ENCODE results near the gene RARA. TPM values are rescaled to one million over a fixed set of nuclear protein-coding genes. Genes with fewer than 3 reads are reported as not detected.
A peak's percentile ranks its signal among the peaks of the same experiment; 100 is the strongest.

RARA gene
- total and polyA plus RNA-seq, 2 of the 4 experiments (the other 2 are of a cell fraction): 9.0 to 12.7 TPM

DNA sequence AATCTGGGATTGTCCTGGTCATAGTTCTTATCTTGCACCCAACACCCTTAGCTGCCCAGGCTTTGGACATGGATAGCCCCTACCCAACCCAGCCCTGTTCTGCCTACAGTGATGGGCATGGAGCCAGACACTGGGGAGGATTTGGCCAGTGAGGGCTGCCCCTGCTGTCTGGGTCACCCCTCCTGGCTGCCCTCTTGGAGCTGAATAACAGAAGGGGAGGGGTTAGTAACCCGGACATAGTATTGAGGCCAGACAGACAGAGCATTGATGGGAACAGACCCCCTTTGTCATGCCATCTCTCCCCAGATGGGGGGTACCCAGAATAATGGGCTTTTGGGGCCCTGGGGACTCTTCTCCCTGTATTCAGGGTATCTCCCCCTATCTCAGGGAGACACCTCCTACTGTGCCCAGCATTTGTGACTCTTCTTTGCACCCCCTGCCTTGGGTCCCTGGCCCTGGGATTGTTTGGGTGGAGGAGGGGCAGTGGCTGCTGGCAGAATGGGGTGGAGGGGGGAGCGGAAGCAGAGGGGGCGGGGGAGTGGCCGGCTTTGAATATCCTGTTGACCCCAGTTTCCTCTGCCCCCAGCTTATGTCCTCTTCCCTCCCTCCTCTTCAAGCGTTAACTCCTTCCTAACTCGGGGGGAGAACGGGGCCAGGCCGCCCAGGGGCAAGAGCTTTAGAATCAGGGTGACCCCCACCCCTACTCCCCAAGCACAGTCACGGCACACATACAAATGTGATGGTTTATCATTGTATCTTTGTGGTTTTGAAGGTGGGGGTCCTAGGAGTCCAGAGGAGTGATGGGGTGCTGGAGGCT, 38.5 kb downstream of the RARA start:
- CTCF ChIA-PET: no interaction called here
- dilution Hi-C loops (cut with HindIII; ENCODE audit: low sequenced_read_pairs, unreplicated experiment): no loop called here

More for the DNA sequence above, 38.5 kb downstream of the RARA start:
- Histone ChIP-seq H4K8ac (ENCODE audit: low read depth in 2 of 2, low read length in 2 of 2) (peak overlapping the region in 1 of 2 experiments; percentile 52; a peak in 1 of 4 replicates), H2BK120ac (ENCODE audit: low read depth, low read length) (no peak overlapping the region), H2AK9ac (replicated peaks; ENCODE audit: low read depth, low read length, poor library complexity) (peak overlapping the region; percentile 60), H3K79me1 (ENCODE audit: low read depth in 1 of 2, low read length in 2 of 2) (peaks cover 59 to 95% of the 10 kb centered on the region in 2 experiments), H3K18ac (ENCODE audit: low read depth, low read length) (no peak overlapping the region), H3K56ac (ENCODE audit: extremely low read depth, insufficient read depth, low read length) (no peak overlapping the region), H2BK15ac (ENCODE audit: low read depth, low read length) (0 out of 3 replicates have a peak overlapping the region, but pooled peaks have one; percentile 43), H3K4me3 (ENCODE audit: insufficient read depth, low read depth, low read length) (no peak overlapping the region), H3K27me3 (ENCODE audit: control insufficient read depth, insufficient read depth, low read length) (no peaks in the 10 kb centered on the region), H3K4me1 (ENCODE audit: control insufficient read depth, insufficient read depth, low read length) (peaks cover 59% of the 10 kb centered on the region), H3K9me3 (ENCODE audit: control insufficient read depth, insufficient read depth, low read length) (no peaks in the 10 kb centered on the region), H3K4ac (ENCODE audit: low read depth, low read length) (peak overlapping the region; percentile 45), H2AK5ac (ENCODE audit: low read depth, low read length) (peak overlapping the region; percentile 67), H4K5ac (ENCODE audit: low read depth, low read length) (no peak overlapping the region; the same call in 1 of the 2 replicates), H2BK5ac (ENCODE audit: low read depth, low read length, poor library complexity, severe bottlenecking) (no peak overlapping the region), H3K14ac (replicated peaks; ENCODE audit: low read depth, low read length) (0 out of 2 replicates have a peak overlapping the region, but pooled peaks have one; percentile 42), H2BK20ac (ENCODE audit: low read depth, low read length) (no peak overlapping the region), H4K91ac (ENCODE audit: insufficient read depth, low read depth, low read length) (no peak overlapping the region), H3K23ac (ENCODE audit: low read depth, low read length) (peak overlapping the region; percentile 59; the same call in 1 of the 2 replicates), H3K4me2 (ENCODE audit: low read depth, low read length) (peak overlapping the region; percentile 21), H3K9me1 (ENCODE audit: insufficient read depth, low read length) (peaks cover 23% of the 10 kb centered on the region), H3K9ac (ENCODE audit: low read depth, low read length) (no peak overlapping the region), H2AFZ (replicated peaks; ENCODE audit: low read length, poor library complexity) (no peak overlapping the region), H3K36me3 (ENCODE audit: control insufficient read depth, insufficient read depth, low read length) (peaks cover 35% of the 10 kb centered on the region), H4K20me1 (ENCODE audit: insufficient read depth, low read length) (peaks cover 74% of the 10 kb centered on the region), H3K27ac (ENCODE audit: insufficient read depth, low read length) (peak overlapping the region; percentile 4; the same call in 1 of the 2 replicates)
- in situ Hi-C loops (cut with MboI; ENCODE audit: low sequenced_read_pairs): no loop called here
- TF ChIP-seq MAZ (IDR thresholded peaks at IDR 0.05; ENCODE audit: borderline replicate concordance, low read depth, low read length): no peak
- TF ChIP-seq RFX5 (IDR thresholded peaks at IDR 0.05; ENCODE audit: low read depth, low read length): no peak
- TF ChIP-seq MXI1 (IDR thresholded peaks at IDR 0.05; ENCODE audit: borderline replicate concordance, low read depth, low read length): no peak
- TF ChIP-seq BHLHE40 (IDR thresholded peaks at IDR 0.05; ENCODE audit: low read depth, low read length): no peak
- no peak for TF ChIP-seq USF2 (IDR thresholded peaks at IDR 0.05; ENCODE audit: low read depth, low read length)
- no peak for TF ChIP-seq CHD1 (IDR thresholded peaks at IDR 0.05; ENCODE audit: low read depth, low read length)
- TF ChIP-seq MAFK (IDR thresholded peaks at IDR 0.05; ENCODE audit: low read depth, low read length): no peak
- TF ChIP-seq, protein P1, sequence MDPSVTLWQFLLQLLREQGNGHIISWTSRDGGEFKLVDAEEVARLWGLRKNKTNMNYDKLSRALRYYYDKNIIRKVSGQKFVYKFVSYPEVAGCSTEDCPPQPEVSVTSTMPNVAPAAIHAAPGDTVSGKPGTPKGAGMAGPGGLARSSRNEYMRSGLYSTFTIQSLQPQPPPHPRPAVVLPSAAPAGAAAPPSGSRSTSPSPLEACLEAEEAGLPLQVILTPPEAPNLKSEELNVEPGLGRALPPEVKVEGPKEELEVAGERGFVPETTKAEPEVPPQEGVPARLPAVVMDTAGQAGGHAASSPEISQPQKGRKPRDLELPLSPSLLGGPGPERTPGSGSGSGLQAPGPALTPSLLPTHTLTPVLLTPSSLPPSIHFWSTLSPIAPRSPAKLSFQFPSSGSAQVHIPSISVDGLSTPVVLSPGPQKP (IDR thresholded peaks at IDR 0.05; ENCODE audit: borderline replicate concordance, low read depth, low read length): no peak
- no peak for TF ChIP-seq SMC3 (IDR thresholded peaks at IDR 0.05; ENCODE audit: low read depth, low read length)
- TF ChIP-seq RCOR1 (IDR thresholded peaks at IDR 0.05; ENCODE audit: insufficient replicate concordance, low read length): no peak
- no peak for TF ChIP-seq FOS (IDR thresholded peaks at IDR 0.05; ENCODE audit: low read depth, low read length)
- TF ChIP-seq RAD21 (IDR thresholded peaks at IDR 0.05; ENCODE audit: low read length): no peak
- DNase-seq: no peak
- no peak for ATAC-seq (ENCODE audit: low read depth)
- no CpG with 5 or more reads among the region's 9 CpGs for WGBS, 2 experiments (ENCODE audit: extremely low coverage in 2 of 2, insufficient read length in 1 of 2)
- no TSS peak for BruUV-seq (replicated peaks)
- intact Hi-C loops (cut with micrococcal nuclease): no loop called here
- POLR2A ChIA-PET (ENCODE audit: unreplicated experiment): no interaction called here

All from IMR-90 (cell line).